Loucy (cell line): ENCODE results near the gene CTNNAL1.
A peak's percentile ranks its signal among the peaks of the same experiment; 100 is the strongest.

Experiments
- H2AFZ ChIP-seq: fragments of 200-600 bp; sonication (generic); 2 replicates; pipeline ENCODE4 v1.6.0; 2016; ENCODE audit warnings: antibody characterized with exemption, mild to moderate bottlenecking, low read length, moderate library complexity
- H3F3A ChIP-seq: fragments of 200-600 bp; 2 replicates; pipeline ENCODE4 v1.6.0; 2016; ENCODE audit warnings: antibody characterized with exemption, low read depth, mild to moderate bottlenecking
- H3K27me3 ChIP-seq: fragments of 200-600 bp; sonication (generic); 2 replicates; pipeline ENCODE4 v1.6.1; 2014; ENCODE audit warnings: low read length, mild to moderate bottlenecking; ENCODE audit not compliant: insufficient read depth, poor library complexity, severe bottlenecking
- H3K36me3 ChIP-seq: fragments of 200-600 bp; sonication (generic); 2 replicates; pipeline ENCODE4 v1.6.1; 2016; ENCODE audit warnings: low read length; ENCODE audit not compliant: insufficient read depth
- H3K4me1 ChIP-seq: fragments of 200-600 bp; sonication (generic); 2 replicates; pipeline ENCODE4 v1.5.1; 2014; ENCODE audit warnings: low read length, mild to moderate bottlenecking; ENCODE audit not compliant: insufficient read depth, poor library complexity, severe bottlenecking
- H3K4me2 ChIP-seq: fragments of 200-600 bp; sonication (generic); 2 replicates; pipeline ENCODE4 v1.6.0; 2014; ENCODE audit warnings: antibody characterized with exemption, low read length, low read depth, mild to moderate bottlenecking; ENCODE audit not compliant: poor library complexity, severe bottlenecking
- H3K4me3 ChIP-seq: fragments of 200-600 bp; sonication (generic); 2 replicates; pipeline ENCODE4 v1.5.1; 2014; ENCODE audit warnings: low read length, mild to moderate bottlenecking, mixed read lengths; ENCODE audit not compliant: poor library complexity, severe bottlenecking
- H3K79me2 ChIP-seq: fragments of 200-600 bp; sonication (generic); 2 replicates; pipeline ENCODE4 v1.6.1; 2014; ENCODE audit warnings: low read length; ENCODE audit not compliant: insufficient read depth
- H3K9ac ChIP-seq: fragments of 200-600 bp; sonication (generic); 2 replicates; pipeline ENCODE4 v1.6.0; 2014; ENCODE audit warnings: mild to moderate bottlenecking, low read depth, low read length, moderate library complexity; ENCODE audit not compliant: poor library complexity, severe bottlenecking
- H3K9me2 ChIP-seq: fragments of 200-600 bp; sonication (generic); replicated peaks from 2 replicates; pipeline ENCODE4 v1.6.1; 2016; ENCODE audit warnings: low read depth, low read length, mixed read lengths
- H3K9me3 ChIP-seq: fragments of 200-600 bp; sonication (generic); 2 replicates; pipeline ENCODE4 v1.6.1; 2014; ENCODE audit warnings: mild to moderate bottlenecking, antibody characterized with exemption, low read length, low read depth; ENCODE audit not compliant: insufficient read depth
- H4K20me1 ChIP-seq: fragments of 200-600 bp; sonication (generic); 2 replicates; pipeline ENCODE4 v1.6.0; 2014; ENCODE audit warnings: antibody characterized with exemption, low read length, mild to moderate bottlenecking; ENCODE audit not compliant: insufficient read depth, poor library complexity, severe bottlenecking
- EZH2phosphoT487 ChIP-seq: fragments of 200-600 bp; IDR thresholded peaks from 2 replicates; pipeline ENCODE4 v1.6.1; 2018; ENCODE audit warnings: antibody characterized with exemption, mild to moderate bottlenecking, moderate library complexity, borderline replicate concordance
- TF ChIP-seq, protein P1 (sequence below): fragments of 200-600 bp; sonication (generic); conservative IDR thresholded peaks from 2 replicates; pipeline ENCODE4 v1.5.1; 2014; ENCODE audit warnings: mild to moderate bottlenecking, antibody characterized with exemption, low read length

CTNNAL1 gene

GRCh38 chr9:109016132-109016531 lies 2.8 kb upstream of the CTNNAL1 start:
- H3K36me3 ChIP-seq: peaks cover 27% of the 10 kb centered on the region
- H3K4me2 ChIP-seq: no peak overlapping the region
- no peak overlapping the region for H3K9ac ChIP-seq
- H3K4me1 ChIP-seq: peaks cover 11% of the 10 kb centered on the region
- peaks cover 11% of the 10 kb centered on the region; the same call in 1 of the 2 replicates for H3K79me2 ChIP-seq
- TF ChIP-seq EZH2phosphoT487: no peak
- TF ChIP-seq, protein P1, sequence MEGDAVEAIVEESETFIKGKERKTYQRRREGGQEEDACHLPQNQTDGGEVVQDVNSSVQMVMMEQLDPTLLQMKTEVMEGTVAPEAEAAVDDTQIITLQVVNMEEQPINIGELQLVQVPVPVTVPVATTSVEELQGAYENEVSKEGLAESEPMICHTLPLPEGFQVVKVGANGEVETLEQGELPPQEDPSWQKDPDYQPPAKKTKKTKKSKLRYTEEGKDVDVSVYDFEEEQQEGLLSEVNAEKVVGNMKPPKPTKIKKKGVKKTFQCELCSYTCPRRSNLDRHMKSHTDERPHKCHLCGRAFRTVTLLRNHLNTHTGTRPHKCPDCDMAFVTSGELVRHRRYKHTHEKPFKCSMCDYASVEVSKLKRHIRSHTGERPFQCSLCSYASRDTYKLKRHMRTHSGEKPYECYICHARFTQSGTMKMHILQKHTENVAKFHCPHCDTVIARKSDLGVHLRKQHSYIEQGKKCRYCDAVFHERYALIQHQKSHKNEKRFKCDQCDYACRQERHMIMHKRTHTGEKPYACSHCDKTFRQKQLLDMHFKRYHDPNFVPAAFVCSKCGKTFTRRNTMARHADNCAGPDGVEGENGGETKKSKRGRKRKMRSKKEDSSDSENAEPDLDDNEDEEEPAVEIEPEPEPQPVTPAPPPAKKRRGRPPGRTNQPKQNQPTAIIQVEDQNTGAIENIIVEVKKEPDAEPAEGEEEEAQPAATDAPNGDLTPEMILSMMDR: no peak
- H3K9me3 ChIP-seq: no peaks in the 10 kb centered on the region
- H4K20me1 ChIP-seq: no peaks in the 10 kb centered on the region
- peaks cover 16% of the 10 kb centered on the region for H3K27me3 ChIP-seq
- peaks cover 6% of the 10 kb centered on the region for H3F3A ChIP-seq
- no peak overlapping the region for H2AFZ ChIP-seq
- no peaks in the 10 kb centered on the region for H3K9me2 ChIP-seq
- no peak overlapping the region for H3K4me3 ChIP-seq

GRCh38 chr9:109014608-109015280 lies 1.4 kb upstream of the CTNNAL1 start:
- H3K36me3 ChIP-seq: peaks cover 16% of the 10 kb centered on the region
- no peaks in the 10 kb centered on the region for H4K20me1 ChIP-seq
- H2AFZ ChIP-seq: no peak overlapping the region
- peaks cover 16% of the 10 kb centered on the region for H3K27me3 ChIP-seq
- H3K4me2 ChIP-seq: no peak overlapping the region
- H3K9ac ChIP-seq: no peak overlapping the region
- TF ChIP-seq EZH2phosphoT487: no peak
- TF ChIP-seq, protein P1: no peak
- peaks cover 6% of the 10 kb centered on the region for H3F3A ChIP-seq
- peaks cover 14% of the 10 kb centered on the region for H3K4me1 ChIP-seq
- H3K9me3 ChIP-seq: no peaks in the 10 kb centered on the region
- no peaks in the 10 kb centered on the region for H3K9me2 ChIP-seq
- peaks cover 11% of the 10 kb centered on the region; the same call in 1 of the 2 replicates for H3K79me2 ChIP-seq
- H3K4me3 ChIP-seq: no peak overlapping the region

- Histone ChIP-seq H4K20me1 (no peaks in the 10 kb centered on the region), H3K4me1 (peaks cover 14% of the 10 kb centered on the region), H3K9ac (no peak overlapping the region), H3K36me3 (peaks cover 8% of the 10 kb centered on the region; the same call in 1 of the 2 replicates), H3K79me2 (peaks cover 11% of the 10 kb centered on the region; the same call in 1 of the 2 replicates), H3K4me2 (no peak overlapping the region), H3K9me2 (no peaks in the 10 kb centered on the region), H3K27me3 (peaks cover 16% of the 10 kb centered on the region), H3F3A (peaks cover 6% of the 10 kb centered on the region), H2AFZ (no peak overlapping the region), H3K9me3 (no peaks in the 10 kb centered on the region), H3K4me3 (peak overlapping the region; percentile 34)
- TF ChIP-seq, protein P1: no peak
- no peak for TF ChIP-seq EZH2phosphoT487
Observed at GRCh38 chr9:109013679-109014607, 644 bp upstream of the CTNNAL1 start.
